ENCODE data around the gene LCK. TPM values are rescaled to one million over a fixed set of nuclear protein-coding genes. Genes with fewer than 3 reads are reported as not detected.

LCK gene
- total and polyA plus RNA-seq, 2 experiments from 2014 or later = 33.2 to 86.6 TPM

DNA sequence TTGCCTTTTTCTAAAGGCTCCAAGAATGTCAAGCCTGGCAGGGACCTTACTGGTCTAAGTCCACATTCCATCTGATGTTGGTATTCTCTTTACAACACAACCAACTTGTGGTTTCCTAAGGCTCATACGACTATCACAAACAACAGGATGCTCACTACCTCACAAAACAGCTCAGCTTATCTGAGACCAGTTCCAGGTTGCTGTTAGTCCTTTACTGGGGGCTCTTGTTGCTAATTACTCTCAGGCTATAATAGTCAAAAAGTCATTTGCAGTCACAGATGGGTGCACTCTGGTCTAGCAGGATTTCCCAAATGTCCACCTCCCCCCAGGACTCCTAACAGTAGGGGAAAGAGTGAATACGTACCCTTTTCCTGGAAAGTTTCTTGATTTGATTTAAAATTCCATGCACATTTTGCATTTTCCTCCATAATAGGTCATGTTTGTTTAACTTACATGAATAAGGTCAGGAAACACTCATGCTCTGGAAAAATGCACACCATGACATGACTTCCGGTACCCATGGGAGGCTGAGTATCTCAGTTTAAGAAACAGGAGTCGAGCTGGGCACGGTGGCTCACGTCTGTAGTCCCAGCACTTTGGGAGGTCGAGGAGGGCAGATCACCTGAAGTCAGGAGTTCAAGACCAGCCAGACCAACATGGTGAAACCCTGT lies 16.0 kb downstream of the LCK start:
- H3K27ac Mint-ChIP-seq = no peak overlapping the region
- peaks cover 13% of the 10 kb centered on the region; the same call in 1 of the 2 replicates for H3F3A ChIP-seq (replicated peaks; ENCODE audit: low read depth)
- ATAC-seq = no peak
- no peak overlapping the region for H3K27ac ChIP-seq (ENCODE audit: low read depth)
- no peaks in the 10 kb centered on the region for H3K36me3 ChIP-seq (ENCODE audit: insufficient read depth)
- no peak overlapping the region; the same call in 2 of the 3 replicates for H3K4me3 Mint-ChIP-seq
- H3K36me3 Mint-ChIP-seq (ENCODE audit: low read depth) = no peaks in the 10 kb centered on the region; the same call in 2 of the 3 replicates
- no peaks in the 10 kb centered on the region for H3K79me2 ChIP-seq (replicated peaks; ENCODE audit: insufficient read depth)
- H2AFZ ChIP-seq = 0 out of 2 replicates have a peak overlapping the region, but pooled peaks have one; percentile 14
- no peaks in the 10 kb centered on the region for H3K27me3 ChIP-seq (ENCODE audit: insufficient read depth)
- no peak overlapping the region for H3K4me3 ChIP-seq
- H3K4me1 Mint-ChIP-seq = peaks cover 16% of the 10 kb centered on the region
- no peaks in the 10 kb centered on the region for H4K20me1 ChIP-seq (replicated peaks; ENCODE audit: insufficient read depth)
- H3K27me3 Mint-ChIP-seq (ENCODE audit: insufficient read depth, low read depth, poor library complexity) = peaks cover 9% of the 10 kb centered on the region
- TF ChIP-seq, protein P1, sequence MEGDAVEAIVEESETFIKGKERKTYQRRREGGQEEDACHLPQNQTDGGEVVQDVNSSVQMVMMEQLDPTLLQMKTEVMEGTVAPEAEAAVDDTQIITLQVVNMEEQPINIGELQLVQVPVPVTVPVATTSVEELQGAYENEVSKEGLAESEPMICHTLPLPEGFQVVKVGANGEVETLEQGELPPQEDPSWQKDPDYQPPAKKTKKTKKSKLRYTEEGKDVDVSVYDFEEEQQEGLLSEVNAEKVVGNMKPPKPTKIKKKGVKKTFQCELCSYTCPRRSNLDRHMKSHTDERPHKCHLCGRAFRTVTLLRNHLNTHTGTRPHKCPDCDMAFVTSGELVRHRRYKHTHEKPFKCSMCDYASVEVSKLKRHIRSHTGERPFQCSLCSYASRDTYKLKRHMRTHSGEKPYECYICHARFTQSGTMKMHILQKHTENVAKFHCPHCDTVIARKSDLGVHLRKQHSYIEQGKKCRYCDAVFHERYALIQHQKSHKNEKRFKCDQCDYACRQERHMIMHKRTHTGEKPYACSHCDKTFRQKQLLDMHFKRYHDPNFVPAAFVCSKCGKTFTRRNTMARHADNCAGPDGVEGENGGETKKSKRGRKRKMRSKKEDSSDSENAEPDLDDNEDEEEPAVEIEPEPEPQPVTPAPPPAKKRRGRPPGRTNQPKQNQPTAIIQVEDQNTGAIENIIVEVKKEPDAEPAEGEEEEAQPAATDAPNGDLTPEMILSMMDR (conservative IDR thresholded peaks at IDR 0.05; ENCODE audit: low read depth in 2 of 2) = no peak
- TF ChIP-seq EZH2 (IDR thresholded peaks at IDR 0.05; ENCODE audit: low read depth, unreplicated experiment) (no peak), ZNF114 (CRISPR knock-in tag; IDR thresholded peaks at IDR 0.05) (no peak), POLR2AphosphoS5 (IDR thresholded peaks at IDR 0.05; ENCODE audit: low read depth) (no peak)
- TF ChIP-seq, protein P2, sequence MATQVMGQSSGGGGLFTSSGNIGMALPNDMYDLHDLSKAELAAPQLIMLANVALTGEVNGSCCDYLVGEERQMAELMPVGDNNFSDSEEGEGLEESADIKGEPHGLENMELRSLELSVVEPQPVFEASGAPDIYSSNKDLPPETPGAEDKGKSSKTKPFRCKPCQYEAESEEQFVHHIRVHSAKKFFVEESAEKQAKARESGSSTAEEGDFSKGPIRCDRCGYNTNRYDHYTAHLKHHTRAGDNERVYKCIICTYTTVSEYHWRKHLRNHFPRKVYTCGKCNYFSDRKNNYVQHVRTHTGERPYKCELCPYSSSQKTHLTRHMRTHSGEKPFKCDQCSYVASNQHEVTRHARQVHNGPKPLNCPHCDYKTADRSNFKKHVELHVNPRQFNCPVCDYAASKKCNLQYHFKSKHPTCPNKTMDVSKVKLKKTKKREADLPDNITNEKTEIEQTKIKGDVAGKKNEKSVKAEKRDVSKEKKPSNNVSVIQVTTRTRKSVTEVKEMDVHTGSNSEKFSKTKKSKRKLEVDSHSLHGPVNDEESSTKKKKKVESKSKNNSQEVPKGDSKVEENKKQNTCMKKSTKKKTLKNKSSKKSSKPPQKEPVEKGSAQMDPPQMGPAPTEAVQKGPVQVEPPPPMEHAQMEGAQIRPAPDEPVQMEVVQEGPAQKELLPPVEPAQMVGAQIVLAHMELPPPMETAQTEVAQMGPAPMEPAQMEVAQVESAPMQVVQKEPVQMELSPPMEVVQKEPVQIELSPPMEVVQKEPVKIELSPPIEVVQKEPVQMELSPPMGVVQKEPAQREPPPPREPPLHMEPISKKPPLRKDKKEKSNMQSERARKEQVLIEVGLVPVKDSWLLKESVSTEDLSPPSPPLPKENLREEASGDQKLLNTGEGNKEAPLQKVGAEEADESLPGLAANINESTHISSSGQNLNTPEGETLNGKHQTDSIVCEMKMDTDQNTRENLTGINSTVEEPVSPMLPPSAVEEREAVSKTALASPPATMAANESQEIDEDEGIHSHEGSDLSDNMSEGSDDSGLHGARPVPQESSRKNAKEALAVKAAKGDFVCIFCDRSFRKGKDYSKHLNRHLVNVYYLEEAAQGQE (IDR thresholded peaks at IDR 0.05; ENCODE audit: unreplicated experiment) = no peak
- no peaks in the 10 kb centered on the region for H3K9me3 Mint-ChIP-seq
- H3K4me1 ChIP-seq (ENCODE audit: insufficient read depth) = no peaks in the 10 kb centered on the region
- DNase-seq (ENCODE audit: low spot score) = no peak
- H3K9me2 ChIP-seq (ENCODE audit: insufficient read depth) = no peaks in the 10 kb centered on the region
- no peak overlapping the region for H3K4me2 ChIP-seq

DNA sequence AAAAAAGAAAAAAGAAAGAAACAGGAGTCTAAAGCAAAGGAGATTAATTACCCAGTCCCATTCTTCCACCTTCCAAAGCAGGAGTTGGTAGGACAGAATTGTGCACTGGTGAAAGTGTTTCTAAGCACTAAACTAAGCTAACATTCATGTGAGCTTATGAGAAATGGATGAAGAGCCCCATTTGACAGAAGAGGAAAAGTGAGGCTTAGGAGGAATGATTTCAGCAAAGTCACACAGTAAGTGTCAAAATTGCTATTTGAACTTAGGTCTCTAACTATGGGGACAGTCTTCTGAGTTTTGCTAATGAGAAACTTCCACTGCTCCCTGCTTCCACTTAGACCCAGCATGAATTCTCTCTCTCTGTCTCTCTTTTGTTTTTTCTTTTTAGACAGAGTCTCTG lies 18.7 kb downstream of the LCK start:
- ATAC-seq (no peak), DNase-seq (ENCODE audit: low spot score) (no peak)
- Histone ChIP-seq H3K4me2 (no peak overlapping the region), H3F3A (replicated peaks; ENCODE audit: low read depth) (peaks cover 20% of the 10 kb centered on the region), H3K4me3 (no peak overlapping the region), H3K79me2 (replicated peaks; ENCODE audit: insufficient read depth) (no peaks in the 10 kb centered on the region; the same call in 1 of the 2 replicates), H3K36me3 (ENCODE audit: insufficient read depth) (no peaks in the 10 kb centered on the region), H3K9me2 (ENCODE audit: insufficient read depth) (0 out of 2 replicates have a peak, but pooled peaks cover 3% of the 10 kb centered on the region), H3K27me3 (ENCODE audit: insufficient read depth) (no peaks in the 10 kb centered on the region), H3K4me1 (ENCODE audit: insufficient read depth) (peaks cover 16% of the 10 kb centered on the region), H3K27ac (ENCODE audit: low read depth) (no peak overlapping the region), H2AFZ (no peak overlapping the region), H4K20me1 (replicated peaks; ENCODE audit: insufficient read depth) (no peaks in the 10 kb centered on the region)
- peaks cover 16% of the 10 kb centered on the region for H3K27me3 Mint-ChIP-seq (ENCODE audit: insufficient read depth, low read depth, poor library complexity)
- no peak overlapping the region for H3K4me3 Mint-ChIP-seq
- H3K36me3 Mint-ChIP-seq (ENCODE audit: low read depth) = no peaks in the 10 kb centered on the region; the same call in 2 of the 3 replicates
- no peaks in the 10 kb centered on the region for H3K9me3 Mint-ChIP-seq
- H3K4me1 Mint-ChIP-seq = peaks cover 32% of the 10 kb centered on the region
- H3K27ac Mint-ChIP-seq = no peak overlapping the region
- TF ChIP-seq POLR2AphosphoS5 (IDR thresholded peaks at IDR 0.05; ENCODE audit: low read depth) (no peak), JUNB (IDR thresholded peaks at IDR 0.05; ENCODE audit: unreplicated experiment) (no peak), ZNF331 (CRISPR knock-in tag; IDR thresholded peaks at IDR 0.05; ENCODE audit: low read depth) (no peak), NANOG (IDR thresholded peaks at IDR 0.05; ENCODE audit: borderline replicate concordance) (no peak), ZNF114 (CRISPR knock-in tag; IDR thresholded peaks at IDR 0.05) (no peak), CREB1 (CRISPR knock-in tag; IDR thresholded peaks at IDR 0.05; ENCODE audit: low read depth) (no peak)
- TF ChIP-seq, protein P1 (conservative IDR thresholded peaks at IDR 0.05; ENCODE audit: low read depth in 2 of 2) = no peak

Measured in GM23338 (cell line).